NCI-H82 treated with DMSO at 0.1 percent for 48 hours (cell line): ENCODE data around the gene CMKLR1.

ENCODE experiments used
- DNase-seq: peaks from one replicate; lab custom pipeline; 2025; ENCODE audit not compliant: unreplicated experiment; lab: John Stamatoyannopoulos, UW

Gene CMKLR1

DNA sequence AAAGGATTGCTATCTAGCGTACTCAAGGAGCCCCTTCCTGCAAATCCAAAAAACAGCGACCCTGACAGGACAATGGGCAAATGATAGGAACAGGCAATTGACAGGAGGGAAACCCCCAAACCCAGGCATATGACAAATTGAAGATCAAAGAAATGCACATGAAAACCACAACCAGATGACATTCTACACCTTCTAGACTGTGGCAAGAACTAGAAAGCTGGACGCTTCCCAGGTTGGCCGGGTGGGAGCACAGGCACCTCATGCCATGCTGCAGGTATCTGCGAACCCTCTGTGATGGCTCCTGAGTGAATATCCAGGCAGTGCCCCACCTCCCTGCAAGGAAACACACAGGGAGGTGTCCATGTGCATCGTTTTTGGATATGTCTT is 37.1 kb downstream of the CMKLR1 start:
- DNase-seq = no peak

GRCh38 chr12:108301346-108301745 is 37.8 kb downstream of the CMKLR1 start:
- DNase-seq = no peak

DNA sequence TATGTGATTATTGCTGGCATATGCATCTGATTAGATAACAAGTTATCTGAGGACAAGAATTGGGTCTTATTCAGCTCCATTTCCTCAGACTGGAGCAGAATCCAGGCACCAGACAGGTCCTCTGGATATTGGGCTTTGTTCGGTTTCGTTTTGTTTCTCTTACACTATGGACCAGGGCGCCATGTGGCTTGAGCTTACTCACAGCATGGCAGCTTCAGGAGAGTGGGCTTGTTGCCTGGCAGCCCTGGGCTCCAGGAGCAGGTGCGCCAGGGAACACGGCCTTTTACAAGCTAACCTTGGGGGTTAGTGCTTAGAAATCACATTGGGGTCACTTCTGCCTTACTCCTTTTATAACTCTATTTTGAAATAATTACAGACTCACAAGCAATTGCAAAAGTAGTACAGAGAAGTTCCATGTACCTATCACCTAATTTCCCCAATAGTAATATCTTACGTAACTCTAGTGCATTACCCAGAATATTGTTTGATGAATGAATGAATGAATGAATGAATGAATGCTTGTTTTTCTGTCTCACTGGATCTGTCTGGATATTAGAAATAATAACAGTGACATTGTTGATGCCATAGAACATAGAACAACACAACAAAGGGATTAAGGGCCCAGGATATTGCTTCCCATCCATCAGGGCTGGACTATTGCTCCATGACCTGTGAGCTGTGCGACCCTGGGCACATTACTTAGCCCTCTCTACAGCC is 39.0 kb downstream of the CMKLR1 start:
- no peak for DNase-seq

GRCh38 chr12:108299516-108299915 is 39.6 kb downstream of the CMKLR1 start:
- peak; percentile 97 for DNase-seq

DNA sequence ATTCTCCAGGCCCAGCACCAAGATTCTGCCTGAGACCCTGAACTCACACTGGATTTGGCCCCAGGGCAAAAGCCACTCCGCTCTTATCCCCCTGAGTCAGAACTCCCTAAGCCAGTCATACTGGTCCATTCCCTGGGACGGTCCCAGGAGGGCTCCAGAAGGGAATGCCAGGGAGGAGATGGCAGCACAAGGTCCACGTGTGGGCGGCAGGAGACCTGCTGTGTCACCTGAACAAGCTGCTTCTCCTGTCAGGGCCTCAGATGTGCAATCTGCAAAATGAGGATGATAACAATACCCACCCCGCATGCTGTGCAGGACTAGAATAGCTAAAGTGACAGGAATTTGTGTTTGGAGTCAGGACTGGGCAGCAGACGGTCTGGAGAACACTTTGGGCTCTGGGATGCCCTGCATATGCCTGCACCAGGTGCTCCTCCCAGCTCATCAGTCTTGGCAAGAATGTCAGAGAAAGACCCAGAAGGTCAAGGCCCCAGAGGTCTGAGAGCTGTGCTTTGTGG is 40.3 kb downstream of the CMKLR1 start:
- DNase-seq = no peak

DNA sequence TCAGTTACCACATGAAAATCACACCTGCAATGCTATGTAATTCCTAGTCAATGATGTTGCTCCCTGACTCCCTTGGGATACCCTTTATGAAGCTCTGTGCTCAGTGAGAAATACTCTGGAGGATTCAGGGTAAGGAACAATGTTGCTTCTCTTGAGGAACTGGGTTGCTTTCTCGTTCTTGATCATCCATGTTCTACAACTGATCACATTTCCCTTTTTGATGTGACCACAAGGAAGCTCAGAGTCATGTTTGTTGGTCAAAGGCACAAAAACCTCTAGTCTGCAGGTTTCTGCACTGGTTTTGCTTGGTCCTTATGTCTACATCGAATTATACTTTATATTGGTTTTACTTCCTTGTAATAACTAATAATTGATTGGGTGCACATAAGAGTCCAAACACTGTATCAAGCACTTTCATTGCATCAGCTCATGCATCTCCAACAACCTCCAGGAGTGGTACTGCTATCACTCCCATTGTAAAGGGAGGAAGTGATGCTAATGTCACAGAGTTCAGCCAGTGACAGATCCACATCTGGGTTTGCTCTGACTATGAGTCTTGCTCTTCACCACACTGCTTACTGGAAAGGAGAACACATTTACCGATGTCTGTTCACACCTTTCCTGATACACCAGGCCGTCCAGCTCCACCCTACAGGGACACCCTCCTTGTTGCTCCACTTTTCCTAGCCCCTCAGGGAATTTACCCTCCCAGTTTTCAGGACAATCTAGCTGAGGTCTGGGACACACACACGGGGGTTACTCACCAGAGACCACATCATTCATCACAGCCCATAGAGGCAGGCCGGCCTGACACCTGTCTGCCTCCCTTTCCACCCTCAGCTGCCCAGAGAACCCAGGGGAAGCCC is 41.0 kb downstream of the CMKLR1 start:
- DNase-seq = no peak

DNA sequence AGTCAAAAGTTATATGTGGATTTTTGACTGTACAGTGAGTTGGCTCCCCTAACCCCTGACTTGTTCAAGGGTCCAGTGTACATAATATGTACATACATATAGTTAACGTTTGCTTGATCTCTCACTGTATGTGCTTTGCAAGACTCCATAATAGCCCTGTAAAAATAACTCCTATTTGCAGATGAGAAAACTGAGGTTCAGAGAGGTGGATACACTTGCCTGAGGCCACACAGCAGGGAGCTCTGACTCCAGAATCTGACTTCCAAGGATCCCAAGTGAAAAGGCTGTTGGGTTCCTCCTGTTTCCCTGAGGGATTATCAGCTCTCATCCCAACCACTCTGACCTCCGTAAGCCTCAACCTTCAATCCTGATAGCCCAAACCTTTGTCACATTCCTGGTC is 41.7 kb downstream of the CMKLR1 start:
- no peak for DNase-seq

GRCh38 chr12:108296945-108297344 is 42.2 kb downstream of the CMKLR1 start:
- no peak for DNase-seq

- no peak for DNase-seq
These were observed 43.5 kb downstream of the CMKLR1 start for GRCh38 chr12:108295641-108296040.

GRCh38 chr12:108289350-108290161 is 49.6 kb downstream of the CMKLR1 start:
- no peak for DNase-seq

DNA sequence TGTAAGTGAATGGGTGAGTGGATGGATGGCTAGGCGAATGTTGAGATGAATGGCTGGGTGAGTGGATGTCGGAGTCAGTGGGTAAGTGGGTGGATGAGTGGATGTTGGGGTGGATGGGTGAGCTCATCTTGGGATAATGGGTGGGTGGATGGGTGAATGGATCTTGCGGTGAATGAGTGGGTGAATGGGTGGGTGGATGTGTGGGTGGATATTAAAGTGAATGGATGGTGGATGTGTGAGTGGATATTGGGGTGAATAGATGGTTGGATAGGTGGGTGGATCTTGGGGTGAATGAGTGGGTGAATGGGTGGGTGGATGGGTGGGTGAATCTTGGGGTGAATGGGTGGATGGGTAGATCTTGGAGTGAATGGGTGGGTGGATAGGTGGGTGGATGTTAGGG is 51.9 kb downstream of the CMKLR1 start:
- DNase-seq = no peak

- DNase-seq = no peak
These were observed 54.1 kb downstream of the CMKLR1 start for GRCh38 chr12:108285016-108285415.

DNA sequence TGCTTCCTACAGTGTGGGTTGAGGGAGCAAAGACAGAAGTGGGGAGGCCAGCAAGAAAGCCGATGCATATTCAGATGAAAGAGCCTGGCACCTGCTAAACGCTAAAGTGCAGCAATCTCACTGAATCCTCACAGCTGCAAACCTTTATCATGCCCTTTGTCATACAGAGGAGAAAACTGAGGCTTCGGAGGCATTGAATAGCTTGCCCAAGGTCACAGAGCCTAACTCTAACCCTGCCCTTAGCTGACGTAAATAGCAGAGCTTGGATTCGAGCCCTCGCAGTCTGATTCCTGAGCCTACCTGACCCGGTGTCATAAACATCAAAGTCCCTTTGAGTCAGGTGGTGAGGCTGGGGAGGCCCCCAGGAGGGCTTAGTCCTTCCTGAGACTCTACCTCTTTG is 54.9 kb downstream of the CMKLR1 start:
- DNase-seq = no peak

- DNase-seq = no peak
These were observed 56.4 kb downstream of the CMKLR1 start for GRCh38 chr12:108282676-108283075.

GRCh38 chr12:108282160-108282559 is 57.0 kb downstream of the CMKLR1 start:
- DNase-seq = no peak

GRCh38 chr12:108277613-108278012 is 61.5 kb downstream of the CMKLR1 start:
- DNase-seq = no peak

- peak; percentile 99 for DNase-seq
These were observed 65.9 kb downstream of the CMKLR1 start for GRCh38 chr12:108273217-108273616.

DNA sequence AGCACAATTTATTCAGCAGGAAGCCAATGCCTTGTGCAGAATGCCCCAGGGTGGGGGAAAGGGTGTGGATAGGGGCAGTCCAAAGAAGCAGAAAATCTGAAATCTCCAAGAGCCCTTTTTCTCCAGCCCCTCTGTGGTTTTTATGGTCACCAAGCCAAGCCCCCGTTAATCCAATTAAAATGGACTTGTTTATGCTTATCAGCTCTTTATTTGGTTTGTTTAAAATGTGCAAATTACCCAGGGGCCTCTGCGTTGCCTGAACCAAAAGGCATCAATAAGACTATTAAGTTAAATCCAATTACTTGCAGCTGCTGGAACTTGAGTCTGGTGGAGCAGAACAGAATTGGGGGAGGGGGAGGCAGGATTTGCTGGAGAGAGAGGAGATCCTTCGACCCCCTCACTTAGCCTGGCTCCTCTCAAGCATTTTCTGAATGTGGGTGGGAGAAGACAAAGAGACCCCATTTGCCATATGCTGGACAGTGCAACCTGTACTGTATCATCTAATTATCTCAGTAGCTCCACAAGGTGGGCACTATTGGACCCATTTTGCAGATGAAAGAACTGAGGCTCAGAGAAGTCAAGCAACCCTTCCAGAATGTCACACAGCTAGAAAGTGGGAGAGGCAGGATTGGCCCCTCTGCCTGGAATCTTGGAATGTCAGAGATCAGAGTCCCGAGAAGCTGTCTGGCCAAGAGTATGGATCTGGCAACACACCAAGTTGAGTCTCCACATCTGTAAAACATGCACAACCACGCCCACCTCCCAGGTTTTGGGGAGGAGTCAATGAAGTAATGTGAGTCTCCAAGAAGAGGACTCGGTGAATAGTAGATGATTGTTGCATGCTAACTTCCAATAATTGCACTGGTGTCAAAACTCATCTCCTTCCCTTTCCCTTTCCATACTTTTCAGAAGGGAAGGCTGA is 66.9 kb downstream of the CMKLR1 start:
- DNase-seq = peak; percentile 98

- DNase-seq = no peak
These were observed 68.3 kb downstream of the CMKLR1 start for GRCh38 chr12:108270849-108271143.

DNA sequence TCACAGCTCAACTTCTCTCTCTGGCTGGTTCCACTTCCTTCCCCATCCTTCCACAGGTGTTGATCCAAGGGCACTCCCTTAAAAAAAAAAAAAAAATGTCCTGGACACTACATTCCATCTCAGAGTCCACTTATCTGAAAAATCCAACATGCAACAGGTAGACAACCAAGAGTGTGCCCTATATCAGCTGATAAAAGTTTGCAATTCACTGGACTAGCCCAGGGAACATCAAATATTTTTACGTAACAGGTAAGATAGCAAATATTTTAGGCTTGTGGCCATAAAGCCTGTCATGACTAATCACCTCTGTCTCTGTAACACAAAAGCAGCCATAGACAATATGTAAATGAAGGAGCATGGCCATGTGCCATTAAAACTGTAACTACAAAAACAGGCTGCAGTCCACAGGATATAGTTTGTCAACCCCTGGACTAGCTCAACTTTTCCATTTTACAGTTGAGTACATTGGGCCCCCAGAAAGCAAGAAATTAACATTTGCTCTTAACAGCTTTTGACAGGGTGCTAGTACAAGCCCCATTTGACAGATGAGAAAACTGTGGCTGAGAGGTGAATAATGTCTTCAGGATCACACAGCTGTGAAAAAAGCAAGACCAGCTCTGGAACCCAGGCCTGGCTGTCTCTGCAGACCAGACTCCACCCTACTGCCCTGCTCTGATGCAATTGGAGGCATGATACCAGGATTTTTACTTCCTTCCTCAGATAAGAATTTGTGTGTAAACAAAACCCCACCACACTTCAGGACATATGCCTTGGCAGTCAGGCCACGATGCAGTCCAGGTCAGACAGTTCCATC is 68.9 kb downstream of the CMKLR1 start:
- DNase-seq = no peak
